GM04504 (cell line): ENCODE results near the gene GSK3B.

Experiments
- DNase-seq: peaks from one replicate; pipeline ENCODE4 v3.0.0-alpha.2; 2012; ENCODE audit warnings: low read depth

Gene GSK3B

GRCh38 chr3:120095979-120096426, 1.8 kb upstream of the GSK3B start:
- no peak for DNase-seq

GRCh38 chr3:120095226-120095978, 1.2 kb upstream of the GSK3B start:
- peak; percentile 79 for DNase-seq

GRCh38 chr3:120094776-120095225, 554 bp upstream of the GSK3B start:
- peak; percentile 100 for DNase-seq

- peak; percentile 60 for DNase-seq
These were observed 932 bp downstream of the GSK3B start for GRCh38 chr3:120093119-120093910.

- no peak for DNase-seq
These were observed 1.8 kb downstream of the GSK3B start for GRCh38 chr3:120092474-120092873.

GRCh38 chr3:120090422-120090821, 3.8 kb downstream of the GSK3B start:
- DNase-seq = no peak

- DNase-seq = no peak
These were observed 5.2 kb downstream of the GSK3B start for GRCh38 chr3:120089089-120089488.

- no peak for DNase-seq
These were observed 5.6 kb downstream of the GSK3B start for GRCh38 chr3:120088622-120089021.

GRCh38 chr3:120081719-120082118, 12.5 kb downstream of the GSK3B start:
- DNase-seq = no peak

- no peak for DNase-seq
These were observed 13.4 kb downstream of the GSK3B start for GRCh38 chr3:120080836-120081235.

- peak; percentile 31 for DNase-seq
These were observed 16.5 kb downstream of the GSK3B start for GRCh38 chr3:120077731-120078130.

GRCh38 chr3:120072867-120073525, 21.3 kb downstream of the GSK3B start:
- no peak for DNase-seq

GRCh38 chr3:120071259-120071658, 23.0 kb downstream of the GSK3B start:
- DNase-seq = no peak

- no peak for DNase-seq
These were observed 23.8 kb downstream of the GSK3B start for GRCh38 chr3:120070263-120070981.

- no peak for DNase-seq
These were observed 27.2 kb downstream of the GSK3B start for GRCh38 chr3:120067083-120067482.

- no peak for DNase-seq
These were observed 27.6 kb downstream of the GSK3B start for GRCh38 chr3:120066634-120067033.

- DNase-seq = no peak
These were observed 29.6 kb downstream of the GSK3B start for GRCh38 chr3:120064641-120065040.

GRCh38 chr3:120062474-120062873, 31.8 kb downstream of the GSK3B start:
- DNase-seq = no peak

- DNase-seq = no peak
These were observed 35.0 kb downstream of the GSK3B start for GRCh38 chr3:120059081-120059864.

- no peak for DNase-seq
These were observed 36.6 kb downstream of the GSK3B start for GRCh38 chr3:120057626-120058025.

- DNase-seq = no peak
These were observed 37.2 kb downstream of the GSK3B start for GRCh38 chr3:120057029-120057428.
